HG03460 (cell line): Measurements from ENCODE around the gene IRS2.

Source experiments
- ATAC-seq: cut with Tn5 transposase; IDR thresholded peaks from one replicate; pipeline ENCODE4 v1.9.1; 2021; ENCODE audit not compliant: unreplicated experiment

Gene IRS2

GRCh38 chr13:109803825-109804224 is 17.4 kb upstream of the IRS2 start:
- ATAC-seq, result no peak

- ATAC-seq, result no peak
These were observed 16.6 kb upstream of the IRS2 start for GRCh38 chr13:109802936-109803335.

GRCh38 chr13:109795011-109795410 is 8.6 kb upstream of the IRS2 start:
- ATAC-seq, result no peak

GRCh38 chr13:109794095-109794494 is 7.7 kb upstream of the IRS2 start:
- ATAC-seq, result no peak

GRCh38 chr13:109792416-109793059 is 6.2 kb upstream of the IRS2 start:
- ATAC-seq, result no peak

DNA sequence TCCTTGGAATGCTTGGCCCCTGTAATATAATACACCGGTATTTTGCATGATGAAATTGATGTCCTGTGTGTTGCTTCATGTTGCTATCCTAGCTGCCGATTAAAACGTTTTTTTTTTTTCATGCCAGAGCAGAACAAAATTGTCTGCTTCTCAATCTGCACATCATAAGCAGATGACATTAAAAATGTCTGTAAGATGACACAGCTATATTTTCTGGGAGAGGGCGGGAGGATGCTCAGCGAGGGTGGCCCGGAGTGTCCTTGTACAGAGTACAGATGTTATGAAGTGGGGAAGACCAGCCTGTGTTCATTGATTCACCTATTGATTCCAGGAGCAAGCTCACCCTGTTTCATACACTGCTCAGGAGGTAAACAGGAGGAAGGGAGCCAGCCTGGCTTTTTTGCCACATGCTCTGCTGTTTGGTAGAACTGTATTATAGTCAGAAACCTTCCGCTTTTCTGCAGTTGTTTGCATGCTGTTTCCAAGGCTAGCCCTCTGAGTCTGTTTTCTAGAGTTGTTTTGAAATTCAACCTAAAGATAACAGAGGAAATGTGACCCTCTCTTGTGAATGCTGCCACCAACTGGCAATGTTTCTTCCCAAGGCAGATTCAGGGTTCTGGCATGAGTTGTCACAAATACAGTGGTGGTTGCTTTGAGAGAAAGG is 4.7 kb upstream of the IRS2 start:
- ATAC-seq, result no peak

DNA sequence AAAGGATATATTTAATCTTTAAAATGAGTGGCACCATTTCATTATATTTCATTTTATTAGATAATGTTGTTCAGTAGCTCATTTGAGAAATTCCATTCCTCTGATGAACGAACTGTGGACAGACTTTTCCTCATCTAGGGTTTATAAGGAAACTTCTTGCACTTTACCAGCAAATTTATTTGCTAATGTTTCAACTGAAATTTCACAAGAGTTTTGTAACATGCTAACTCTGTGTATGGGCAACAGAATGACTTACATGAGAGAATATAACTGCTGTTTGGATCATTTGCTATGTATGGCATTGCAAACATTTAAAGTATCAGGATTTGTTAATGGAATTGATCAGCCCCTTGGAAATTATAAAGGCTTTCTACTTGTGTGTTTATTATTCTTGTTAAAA is 3.7 kb upstream of the IRS2 start:
- ATAC-seq, result no peak

DNA sequence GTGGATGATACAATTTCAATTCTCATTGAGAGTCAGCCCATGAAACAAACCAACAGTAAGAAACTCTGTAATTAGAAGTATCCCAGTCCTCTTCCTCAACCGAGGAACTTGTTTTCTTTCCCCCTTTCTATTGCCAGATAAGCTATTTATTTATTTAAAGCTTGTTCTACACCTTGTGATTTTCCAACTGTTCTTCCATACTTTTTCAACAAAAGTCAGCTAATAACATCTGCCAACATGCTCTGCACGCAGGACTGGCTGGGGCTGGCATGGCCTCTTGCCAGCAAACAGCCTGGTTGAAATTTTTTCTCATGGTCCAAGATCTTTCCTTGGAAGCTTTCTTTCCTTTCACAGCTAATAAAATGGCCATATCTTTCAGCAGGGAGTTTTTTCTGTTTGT is 2.9 kb upstream of the IRS2 start:
- ATAC-seq, result no peak

GRCh38 chr13:109788372-109789111 is 2.2 kb upstream of the IRS2 start:
- no peak for ATAC-seq

DNA sequence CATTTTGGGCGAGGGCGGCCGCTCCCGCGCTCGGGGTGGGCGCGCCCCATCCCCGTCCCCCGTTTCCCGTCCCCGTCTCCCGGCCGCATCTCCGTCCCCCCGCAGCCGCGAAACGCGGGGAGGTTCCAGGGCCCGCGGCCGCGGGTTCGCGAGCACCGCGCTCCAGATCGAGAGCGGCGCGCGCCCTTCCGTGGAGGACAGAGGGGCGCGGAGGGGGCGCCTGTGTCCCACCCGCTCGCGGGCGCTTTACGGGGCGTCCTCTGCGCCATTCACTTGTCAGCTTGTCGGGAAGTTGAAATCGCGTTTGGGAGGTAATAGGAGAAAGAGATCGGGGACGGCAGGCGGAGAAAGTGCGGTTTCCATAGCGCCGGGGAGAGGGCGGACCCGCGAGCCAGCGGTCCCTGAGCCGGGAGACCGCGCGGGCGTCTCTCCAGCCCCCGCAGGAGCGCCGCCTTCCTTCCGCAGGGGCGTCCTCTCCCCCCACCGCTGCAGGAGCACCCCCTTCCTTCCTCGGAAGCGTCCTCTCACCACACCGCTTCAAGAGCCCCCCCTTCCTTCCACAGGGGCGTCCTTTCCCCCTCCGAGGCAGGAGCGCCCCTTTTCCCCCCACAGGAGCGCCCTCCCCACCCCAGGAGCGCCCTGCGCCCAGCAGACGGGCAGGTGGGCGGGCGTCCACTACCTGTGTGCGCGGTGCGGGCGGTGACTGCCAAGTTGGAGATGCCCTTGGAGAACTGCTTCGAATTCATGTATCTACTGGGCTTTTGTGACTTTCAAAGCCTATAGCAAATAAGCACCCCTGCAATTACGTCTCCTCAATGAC is 962 bp upstream of the IRS2 start:
- peak; percentile 2 for ATAC-seq

- ATAC-seq, result peak; percentile 7
These were observed 412 bp downstream of the IRS2 start for GRCh38 chr13:109785892-109786450.

GRCh38 chr13:109785141-109785891 is 1.1 kb downstream of the IRS2 start:
- ATAC-seq, result no peak

GRCh38 chr13:109784590-109785140 is 1.7 kb downstream of the IRS2 start:
- ATAC-seq, result no peak

DNA sequence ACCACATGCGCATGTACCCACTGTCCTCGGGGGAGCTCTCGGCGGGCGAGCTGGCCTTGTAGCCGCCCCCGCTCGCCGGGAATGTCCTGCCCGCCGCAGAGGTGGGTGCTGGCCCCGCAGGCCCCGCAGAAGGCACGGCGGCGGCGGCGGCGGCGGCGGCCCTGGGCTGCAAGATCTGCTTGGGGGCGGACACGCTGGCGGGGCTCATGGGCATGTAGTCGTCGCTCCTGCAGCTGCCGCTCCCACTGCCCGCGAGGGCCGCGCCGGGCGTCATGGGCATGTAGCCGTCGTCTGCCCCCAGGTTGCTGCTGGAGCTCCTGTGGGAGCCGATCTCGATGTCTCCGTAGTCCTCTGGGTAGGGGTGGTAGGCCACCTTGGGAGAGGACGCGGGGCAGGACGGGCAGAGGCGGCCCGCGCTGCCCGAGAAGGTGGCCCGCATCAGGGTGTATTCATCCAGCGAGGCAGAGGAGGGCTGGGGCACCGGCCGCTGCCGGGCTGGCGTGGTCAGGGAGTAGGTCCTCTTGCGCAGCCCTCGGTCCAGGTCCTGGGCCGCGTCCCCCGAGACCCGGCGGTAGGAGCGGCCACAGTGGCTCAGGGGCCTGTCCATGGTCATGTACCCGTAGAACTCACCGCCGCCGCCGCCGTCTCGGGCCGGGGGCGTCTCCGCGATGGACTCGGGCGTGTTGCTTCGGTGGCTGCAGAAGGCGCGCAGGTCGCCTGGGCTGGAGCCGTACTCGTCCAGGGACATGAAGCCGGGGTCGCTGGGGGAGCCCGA is 2.4 kb downstream of the IRS2 start:
- no peak for ATAC-seq

- no peak for ATAC-seq
These were observed 3.0 kb downstream of the IRS2 start for GRCh38 chr13:109783447-109783814.

DNA sequence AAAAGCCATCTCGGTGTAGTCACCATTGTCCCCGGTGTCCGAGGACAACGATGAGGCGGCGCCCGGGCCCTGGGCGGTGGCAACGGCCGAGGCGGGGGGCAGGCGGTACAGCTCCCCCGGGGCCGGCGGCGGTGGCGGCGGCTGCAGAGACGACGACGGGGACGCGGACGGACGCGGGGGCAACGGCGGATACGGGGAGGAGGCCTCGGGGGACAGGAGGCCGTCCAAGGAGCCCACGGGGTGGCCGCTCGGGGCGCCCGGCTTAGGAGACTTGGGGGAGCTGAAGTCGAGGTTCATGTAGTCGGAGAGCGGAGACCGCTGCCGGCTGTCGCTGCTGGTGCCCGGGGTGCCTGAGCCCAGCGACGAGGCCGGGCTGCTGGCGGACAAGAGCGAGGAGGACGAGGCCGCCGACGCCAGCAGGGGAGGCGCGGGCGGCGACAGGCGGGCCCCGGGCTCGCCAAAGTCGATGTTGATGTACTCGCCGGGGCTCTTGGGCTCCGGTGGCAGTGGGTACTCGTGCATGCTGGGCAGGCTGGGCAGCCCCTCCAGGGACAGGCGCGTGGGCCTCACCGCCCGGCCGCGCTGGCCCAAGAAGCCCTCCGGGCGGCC is 3.5 kb downstream of the IRS2 start:
- ATAC-seq, result no peak

- ATAC-seq, result no peak
These were observed 4.1 kb downstream of the IRS2 start for GRCh38 chr13:109782066-109782822.

DNA sequence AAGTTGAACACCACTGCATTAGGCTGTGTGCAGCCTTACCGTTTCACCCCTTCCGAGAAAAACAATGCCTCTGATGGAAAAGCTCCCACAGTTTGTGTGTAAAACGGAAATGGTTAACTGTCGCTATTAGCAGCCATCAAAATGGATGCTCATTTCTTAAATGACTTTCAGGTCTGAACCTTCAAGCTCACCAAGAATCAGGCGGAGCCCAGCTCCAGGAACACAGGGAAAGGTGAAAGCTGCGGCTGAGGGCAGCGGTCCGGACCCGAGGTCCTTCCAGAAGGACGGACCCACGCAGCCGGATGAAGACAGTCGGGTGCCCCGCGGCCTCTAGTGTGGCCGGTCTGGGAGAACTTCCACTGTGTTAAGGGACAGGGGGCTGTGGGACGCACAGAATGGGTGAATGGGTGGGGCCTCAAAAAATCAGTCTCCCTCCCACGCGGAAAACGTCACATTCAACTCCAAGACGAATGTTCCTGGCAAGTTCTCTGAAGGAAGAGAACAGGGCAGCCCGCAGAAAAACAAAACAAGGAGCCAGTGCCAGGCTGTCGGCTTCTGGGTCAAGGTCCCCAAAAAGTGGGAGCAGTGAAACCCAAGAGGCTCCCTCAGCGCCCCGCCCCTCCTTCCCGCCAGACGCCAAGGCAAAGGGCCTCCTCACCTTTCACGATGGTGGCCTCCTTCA is 4.9 kb downstream of the IRS2 start:
- no peak for ATAC-seq
